H1 (cell line): ENCODE measurements around the gene MTFMT. TPM values are rescaled to one million over a fixed set of nuclear protein-coding genes. Genes with fewer than 3 reads are reported as not detected.
A peak's percentile ranks its signal among the peaks of the same experiment; 100 is the strongest.

Experiments used
- CTCF ChIA-PET: fragments of 300-600 bp; sonication (Branson Sonifier 250); formaldehyde crosslinking; loops from one replicate; lab custom pipeline; 2021; ENCODE audit not compliant: partially characterized antibody; lab: Charles Lee
- POLR2A ChIA-PET: fragments of 300-600 bp; sonication (Branson Sonifier 250); formaldehyde crosslinking; loops from one replicate; lab custom pipeline; 2021; ENCODE audit warnings: inconsistent platforms; ENCODE audit not compliant: partially characterized antibody; lab: Charles Lee
- DNase-seq, 2 experiments: peaks; one replicate each; pipeline versions ENCODE4 v3.0.0 to v3.0.0-alpha.2; 2010 to 2022; ENCODE audit warnings: low spot score in 2 of 2, low read depth in 1 of 2, mixed read lengths in 1 of 2
- FAIRE-seq: peaks from 2 replicates; lab custom pipeline; 2011; peaks lifted over from hg19 to GRCh38; lab: Jason Lieb, UNC
- H2AFZ ChIP-seq: 2 replicates; pipeline ENCODE4 v1.8.1; 2012; ENCODE audit warnings: low read length, inconsistent platforms
- H2AK5ac ChIP-seq: 2 replicates; pipeline ENCODE4 v1.6.1; 2013; ENCODE audit warnings: low read depth, low read length
- H2BK120ac ChIP-seq: replicated peaks from 2 replicates; pipeline ENCODE3; 2013; ENCODE audit warnings: low read depth, low read length, inconsistent platforms
- H2BK12ac ChIP-seq: 2 replicates; pipeline ENCODE4 v1.6.1; 2013; ENCODE audit warnings: low read depth, low read length
- H2BK15ac ChIP-seq: 2 replicates; pipeline ENCODE4 v1.6.1; 2013; ENCODE audit warnings: low read length
- H2BK20ac ChIP-seq: 2 replicates; pipeline ENCODE4 v1.6.1; 2013; ENCODE audit warnings: low read length
- H2BK5ac ChIP-seq: 2 replicates; pipeline ENCODE4 v1.6.1; 2013; ENCODE audit warnings: low read depth, low read length
- H3K14ac ChIP-seq: 2 replicates; pipeline ENCODE4 v1.6.1; 2013; ENCODE audit warnings: inconsistent platforms; ENCODE audit not compliant: insufficient read length
- H3K18ac ChIP-seq: 2 replicates; pipeline ENCODE4 v1.6.1; 2013; ENCODE audit warnings: low read length; ENCODE audit errors: extremely low read depth
- H3K23ac ChIP-seq: 2 replicates; pipeline ENCODE4 v1.6.1; 2013; ENCODE audit warnings: inconsistent platforms; ENCODE audit not compliant: insufficient read length
- H3K23me2 ChIP-seq: 2 replicates; pipeline ENCODE4 v1.6.1; 2013; ENCODE audit warnings: low read depth, low read length
- H3K27ac ChIP-seq: 2 replicates; pipeline ENCODE4 v1.6.1; 2011; ENCODE audit warnings: low read depth, low read length, inconsistent platforms
- H3K27me3 ChIP-seq, 4 experiments: replicated peaks in 1 of 4; 1 replicate in 1 of 4; 2 replicates in 3 of 4; pipeline versions ENCODE4 v1.6.1 to v1.8.1; 2011 to 2013; ENCODE audit warnings: low read length in 3 of 4, mild to moderate bottlenecking in 3 of 4, inconsistent platforms in 2 of 4, mixed read lengths in 2 of 4, moderate library complexity in 1 of 4; ENCODE audit not compliant: control insufficient read depth in 3 of 4, insufficient read depth in 3 of 4; ENCODE audit errors: extremely low read depth in 1 of 4
- H3K36me3 ChIP-seq, 4 experiments: 2 replicates each; pipeline versions ENCODE4 v1.6.1 to v1.8.1; 2011 to 2013; ENCODE audit warnings: mild to moderate bottlenecking in 4 of 4, low read length in 3 of 4, moderate library complexity in 2 of 4, control low read depth in 1 of 4, inconsistent platforms in 1 of 4; ENCODE audit not compliant: insufficient read depth in 4 of 4, control insufficient read depth in 2 of 4
- H3K4ac ChIP-seq: replicated peaks from 2 replicates; pipeline ENCODE3; 2013; ENCODE audit warnings: low read length, low read depth, mixed read lengths, inconsistent platforms; ENCODE audit not compliant: insufficient read length
- H3K4me1 ChIP-seq, 4 experiments: replicated peaks in 1 of 4; 1 replicate in 1 of 4; 2 replicates in 3 of 4; pipeline versions ENCODE4 v1.6.1 to v1.8.1; 2011 to 2013; ENCODE audit warnings: low read length in 3 of 4, inconsistent platforms in 2 of 4, mixed read lengths in 1 of 4; ENCODE audit not compliant: insufficient read depth in 4 of 4, control insufficient read depth in 3 of 4
- H3K4me2 ChIP-seq, 2 experiments: 2 replicates each; pipeline versions ENCODE4 v1.6.1 to v1.8.1; 2011 to 2013; ENCODE audit warnings: low read depth in 2 of 2, low read length in 2 of 2, control low read depth in 1 of 2, inconsistent platforms in 1 of 2, mild to moderate bottlenecking in 1 of 2; ENCODE audit not compliant: insufficient read depth in 1 of 2
- H3K4me3 ChIP-seq, 4 experiments: fragments of 200-600, 300-600 bp in 1 of 4; sonication (generic), shearing (Covaris generic), sonication (Bioruptor Twin) in 1 of 4; 2 replicates each; pipeline versions ENCODE4 v1.5.1 to v1.8.1; 2011 to 2016; ENCODE audit warnings: low read length in 4 of 4, low read depth in 3 of 4, control low read depth in 2 of 4, inconsistent platforms in 2 of 4, mild to moderate bottlenecking in 2 of 4, mixed read lengths in 1 of 4, moderate library complexity in 1 of 4; ENCODE audit not compliant: insufficient read depth in 2 of 4; ENCODE audit errors: extremely low read depth in 1 of 4
- H3K56ac ChIP-seq: replicated peaks from 2 replicates; pipeline ENCODE3; 2013; ENCODE audit warnings: low read depth, mild to moderate bottlenecking, mixed read lengths, low read length, inconsistent platforms; ENCODE audit not compliant: insufficient read length
- H3K79me1 ChIP-seq: 2 replicates; pipeline ENCODE4 v1.6.1; 2013; ENCODE audit warnings: low read depth, low read length, control low read depth
- H3K79me2 ChIP-seq, 2 experiments: 2 replicates each; pipeline versions ENCODE4 v1.6.1 to v1.8.1; 2012 to 2013; ENCODE audit warnings: low read length in 2 of 2, mild to moderate bottlenecking in 2 of 2, inconsistent platforms in 1 of 2; ENCODE audit not compliant: insufficient read depth in 2 of 2, control insufficient read depth in 1 of 2
- H3K9ac ChIP-seq, 4 experiments: replicated peaks in 1 of 4; 1 replicate in 1 of 4; 2 replicates in 3 of 4; pipeline versions ENCODE4 v1.6.1 to v1.8.1; 2011 to 2013; ENCODE audit warnings: low read depth in 3 of 4, low read length in 3 of 4, control low read depth in 2 of 4, mild to moderate bottlenecking in 2 of 4, moderate library complexity in 2 of 4, inconsistent platforms in 1 of 4; ENCODE audit errors: extremely low read depth in 1 of 4
- H3K9me3 ChIP-seq, 2 experiments: 2 replicates each; pipeline versions ENCODE4 v1.6.1 to v1.8.1; 2012 to 2013; ENCODE audit warnings: mild to moderate bottlenecking in 2 of 2, moderate library complexity in 2 of 2, control low read depth in 1 of 2, inconsistent platforms in 1 of 2, low read depth in 1 of 2, low read length in 1 of 2, mixed read lengths in 1 of 2; ENCODE audit not compliant: insufficient read depth in 2 of 2
- H4K20me1 ChIP-seq, 2 experiments: replicated peaks in 1 of 2; 2 replicates each; pipeline versions ENCODE3 to v1.8.1; 2011 to 2013; ENCODE audit warnings: inconsistent platforms in 2 of 2, low read length in 2 of 2, mild to moderate bottlenecking in 1 of 2; ENCODE audit not compliant: insufficient read depth in 2 of 2, control insufficient read depth in 1 of 2
- H4K5ac ChIP-seq: 2 replicates; pipeline ENCODE4 v1.6.1; 2013; ENCODE audit warnings: low read length, low read depth, mixed read lengths, inconsistent platforms; ENCODE audit not compliant: insufficient read length
- H4K8ac ChIP-seq: 2 replicates; pipeline ENCODE4 v1.8.0; 2013; ENCODE audit warnings: mild to moderate bottlenecking, moderate library complexity, low read length, inconsistent platforms; ENCODE audit not compliant: insufficient read depth; ENCODE audit errors: extremely low read depth
- H4K91ac ChIP-seq: replicated peaks from 2 replicates; pipeline ENCODE3; 2013; ENCODE audit warnings: low read length, mixed read lengths, inconsistent platforms; ENCODE audit not compliant: insufficient read length
- CBX5 ChIP-seq: fragments of 300-800, 300-1000 bp; sonication (generic); IDR thresholded peaks from 2 replicates; pipeline ENCODE4 v1.7.1; 2016; ENCODE audit warnings: antibody characterized with exemption, low read length, low read depth
- CHD2 ChIP-seq: IDR thresholded peaks from 2 replicates; pipeline ENCODE4 v1.6.1; 2012; ENCODE audit warnings: low read length, improper control_type of control experiment
- EGR1 ChIP-seq: IDR thresholded peaks from 2 replicates; pipeline ENCODE4 v1.6.1; 2011; ENCODE audit warnings: low read depth, low read length, borderline replicate concordance
- HDAC2 ChIP-seq, 2 experiments: fragments of 300-600 bp in 1 of 2; sonication (generic) in 1 of 2; IDR thresholded peaks; 2 replicates each; pipeline ENCODE4 v1.6.1; 2011 to 2012; ENCODE audit warnings: low read depth in 2 of 2, low read length in 2 of 2, mild to moderate bottlenecking in 2 of 2, moderate library complexity in 2 of 2, borderline replicate concordance in 1 of 2, inconsistent platforms in 1 of 2
- JUND ChIP-seq: IDR thresholded peaks from 2 replicates; pipeline ENCODE4 v1.6.1; 2011; ENCODE audit warnings: mild to moderate bottlenecking, improper control_type of control experiment, low read length
- RXRA ChIP-seq: IDR thresholded peaks from 2 replicates; pipeline ENCODE4 v1.6.1; 2011; ENCODE audit warnings: low read depth, mild to moderate bottlenecking, low read length, moderate library complexity; ENCODE audit not compliant: insufficient read depth
- WGBS, 2 experiments: shearing (Covaris generic) in 1 of 2; methylation state at CpG; one replicate each; pipeline versions ENCODE4 v1.1.6 to v1.1.7; 2013 to 2015; ENCODE audit warnings: low lambda C conversion rate in 2 of 2, mixed read lengths in 2 of 2, inconsistent platforms in 1 of 2, low coverage in 1 of 2, missing lambda C conversion rate in 1 of 2; ENCODE audit not compliant: insufficient replicate concordance in 2 of 2, insufficient coverage in 1 of 2, insufficient read length in 1 of 2; ENCODE audit errors: extremely low coverage in 1 of 2, missing lambda C conversion rate in 1 of 2; 5-methylcytosine and 5-hydroxymethylcytosine counted together
- polyA plus RNA-seq, 7 experiments: library from polyadenylated mRNA; depleted of rRNA in 3 of 7; stranded (reverse) in 5 of 7; unstranded in 2 of 7; fragments of >200 nt in 5 of 7; fragments of 200-250 nt in 2 of 7; gene quantifications; 1 replicate in 5 of 7; 2 replicates in 1 of 7; 4 replicates in 1 of 7; pipeline versions ENCODE4 v1.2.1 to v1.2.3, GENCODE V29; 2011 to 2013; ENCODE audit warnings: missing spikeins in 2 of 7, mixed read lengths in 2 of 7
- total RNA-seq: library from RNA; stranded (reverse); fragmentation: NEBNext Ultra II Directional; extraction: Animal tissue kit (Norgen Biotek cat#: 25700); gene quantifications from 2 replicates; pipeline ENCODE4 v1.2.1, GENCODE V29; 2021
- TF ChIP-seq, protein P1 (sequence below): IDR thresholded peaks from 2 replicates; pipeline ENCODE4 v1.6.1; 2012; ENCODE audit warnings: inconsistent platforms
- TF ChIP-seq, protein P2 (sequence below), 3 experiments: IDR thresholded peaks; 1 replicate in 2 of 3; 2 replicates in 1 of 3; pipeline versions ENCODE4 v1.5.1 to v1.6.1; 2011; ENCODE audit warnings: low read length in 3 of 3, mild to moderate bottlenecking in 3 of 3, inconsistent platforms in 2 of 3, low read depth in 1 of 3, moderate library complexity in 1 of 3; ENCODE audit not compliant: insufficient read depth in 1 of 3; ENCODE audit errors: control extremely low read depth in 1 of 3

MTFMT gene
- total and polyA plus RNA-seq, 2 of the 8 experiments (the other 6 are each of a cell fraction or from before 2014, with no cell fraction given) = 7.7 to 20.8 TPM

DNA sequence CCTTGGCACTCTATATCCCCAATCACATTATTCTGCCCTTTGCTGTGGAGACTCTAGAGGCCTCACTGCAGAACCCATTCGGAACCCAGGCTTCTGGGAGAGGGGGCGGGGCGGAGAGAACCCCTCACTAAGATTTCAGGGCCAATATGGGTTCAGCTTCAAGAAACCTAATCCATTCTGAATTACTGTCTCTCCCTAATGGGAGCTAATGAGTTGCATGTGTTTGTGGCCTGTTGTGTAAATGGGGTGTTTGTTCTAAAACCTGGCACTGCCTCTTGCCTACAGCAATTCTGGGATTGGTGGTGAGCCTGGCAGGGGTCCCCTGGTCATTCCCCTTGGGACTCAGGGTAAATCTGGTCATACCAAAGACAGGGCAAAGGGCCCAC, 39.0 kb upstream of the MTFMT start:
- Histone ChIP-seq H3K56ac (no peak overlapping the region), H4K8ac (no peak overlapping the region), H2BK120ac (no peak overlapping the region), H3K36me3 (no peaks in the 10 kb centered on the region), H3K4me3 (peak overlapping the region; percentile 43 to 71 (median 53); a peak in 5 of 8 replicates), H3K18ac (no peak overlapping the region; the same call in 1 of the 2 replicates), H2AFZ (no peak overlapping the region), H2BK12ac (peak overlapping the region; percentile 44; the same call in 1 of the 2 replicates), H3K27me3 (peaks cover 0 to 6% (median 1%) of the 10 kb centered on the region in 4 experiments; a peak in 3 of 7 replicates), H3K79me1 (peaks cover 3% of the 10 kb centered on the region; the same call in 1 of the 2 replicates), H3K9me3 (peaks cover 3% of the 10 kb centered on the region in 2 experiments; a peak in 2 of 4 replicates), H3K4ac (no peak overlapping the region), H2AK5ac (no peak overlapping the region; the same call in 1 of the 2 replicates), H2BK5ac (no peak overlapping the region), H3K14ac (no peak overlapping the region), H2BK20ac (0 out of 2 replicates have a peak overlapping the region, but pooled peaks have one; percentile 15), H3K27ac (no peak overlapping the region), H3K4me2 (peak overlapping the region; percentile 82 to 90), H3K23me2 (peaks cover 6% of the 10 kb centered on the region; the same call in 1 of the 2 replicates), H2BK15ac (0 out of 2 replicates have a peak overlapping the region, but pooled peaks have one; percentile 89), H4K91ac (no peak overlapping the region), H4K5ac (no peak overlapping the region), H3K4me1 (peaks cover 5 to 19% (median 7%) of the 10 kb centered on the region in 4 experiments), H3K9ac (no peak overlapping the region), H3K79me2 (no peaks in the 10 kb centered on the region; a peak in 1 of 4 replicates), H4K20me1 (no peaks in the 10 kb centered on the region), H3K23ac (no peak overlapping the region)
- CTCF ChIA-PET = interaction anchor here (0.9 to 33.2 kb wide), 9 partner anchors 5 to 1835 kb away, joined by 3 to 1213 read pairs (median 4); partner anchors contain the start of genes KBTBD13, RASL12 and SLC51B
- DNase-seq (no peak), FAIRE-seq (no peak)
- WGBS, 2 experiments = 57% methylated on average over 3 of the region's 3 CpGs; no CpG with 5 or more reads in 1 of the 2 experiments
- POLR2A ChIA-PET = interaction anchor here (0.6 to 8.0 kb wide), 8 partner anchors 14 to 463 kb away, joined by 3 to 93 read pairs (median 4); partner anchors contain the start of genes KBTBD13 and RNU5B-1
- TF ChIP-seq, protein P1, sequence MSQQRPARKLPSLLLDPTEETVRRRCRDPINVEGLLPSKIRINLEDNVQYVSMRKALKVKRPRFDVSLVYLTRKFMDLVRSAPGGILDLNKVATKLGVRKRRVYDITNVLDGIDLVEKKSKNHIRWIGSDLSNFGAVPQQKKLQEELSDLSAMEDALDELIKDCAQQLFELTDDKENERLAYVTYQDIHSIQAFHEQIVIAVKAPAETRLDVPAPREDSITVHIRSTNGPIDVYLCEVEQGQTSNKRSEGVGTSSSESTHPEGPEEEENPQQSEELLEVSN = no peak
- TF ChIP-seq HDAC2 (IDR thresholded peaks at IDR 0.05; ENCODE audit: borderline replicate concordance in 1 of 2, low read depth in 2 of 2, low read length in 2 of 2) = no peak
- TF ChIP-seq CBX5 = no peak
- TF ChIP-seq EGR1 = no peak
- TF ChIP-seq, protein P2, sequence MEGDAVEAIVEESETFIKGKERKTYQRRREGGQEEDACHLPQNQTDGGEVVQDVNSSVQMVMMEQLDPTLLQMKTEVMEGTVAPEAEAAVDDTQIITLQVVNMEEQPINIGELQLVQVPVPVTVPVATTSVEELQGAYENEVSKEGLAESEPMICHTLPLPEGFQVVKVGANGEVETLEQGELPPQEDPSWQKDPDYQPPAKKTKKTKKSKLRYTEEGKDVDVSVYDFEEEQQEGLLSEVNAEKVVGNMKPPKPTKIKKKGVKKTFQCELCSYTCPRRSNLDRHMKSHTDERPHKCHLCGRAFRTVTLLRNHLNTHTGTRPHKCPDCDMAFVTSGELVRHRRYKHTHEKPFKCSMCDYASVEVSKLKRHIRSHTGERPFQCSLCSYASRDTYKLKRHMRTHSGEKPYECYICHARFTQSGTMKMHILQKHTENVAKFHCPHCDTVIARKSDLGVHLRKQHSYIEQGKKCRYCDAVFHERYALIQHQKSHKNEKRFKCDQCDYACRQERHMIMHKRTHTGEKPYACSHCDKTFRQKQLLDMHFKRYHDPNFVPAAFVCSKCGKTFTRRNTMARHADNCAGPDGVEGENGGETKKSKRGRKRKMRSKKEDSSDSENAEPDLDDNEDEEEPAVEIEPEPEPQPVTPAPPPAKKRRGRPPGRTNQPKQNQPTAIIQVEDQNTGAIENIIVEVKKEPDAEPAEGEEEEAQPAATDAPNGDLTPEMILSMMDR (IDR thresholded peaks at IDR 0.05; ENCODE audit: control extremely low read depth in 1 of 3, insufficient read depth in 1 of 3, low read depth in 1 of 3, low read length in 3 of 3) = no peak
- no peak for TF ChIP-seq JUND
- no peak for TF ChIP-seq RXRA
- no peak for TF ChIP-seq CHD2
